Measurements from ENCODE around the gene KIF4A. TPM values are rescaled to one million over a fixed set of nuclear protein-coding genes. Genes with fewer than 3 reads are reported as not detected.
"Not testable (repeated sequence)": the region's sequence is repeated elsewhere in the genome, so short reads cannot be mapped to it uniquely, and the experiment has no call there.

The KIF4A gene
- total RNA-seq, 1 donor from 2014 or later: 3.7 TPM

- no peaks in the 10 kb centered on the region for H3K4me1 ChIP-seq (ENCODE audit: control insufficient read depth in 3 of 3, insufficient read depth in 3 of 3, low read length in 3 of 3)
- H3K9ac ChIP-seq (ENCODE audit: low read depth in 1 of 3, low read length in 3 of 3): no peak overlapping the region
- H3K4me3 ChIP-seq (ENCODE audit: low read length in 3 of 3): no peak overlapping the region
- H3K36me3 ChIP-seq (ENCODE audit: control insufficient read depth in 3 of 3, insufficient read depth in 3 of 3, low read length in 3 of 3): no peaks in the 10 kb centered on the region
- H3K27ac ChIP-seq (ENCODE audit: low read depth, low read length): no peak overlapping the region
- no peaks in the 10 kb centered on the region for H3K9me3 ChIP-seq (ENCODE audit: control insufficient read depth in 3 of 3, low read length in 3 of 3)
- no peaks in the 10 kb centered on the region for H3K27me3 ChIP-seq (ENCODE audit: control insufficient read depth in 3 of 3, insufficient read depth in 3 of 3, low read length in 3 of 3)
Observed at GRCh38 chrX:70255452-70255851, 34.5 kb upstream of the KIF4A start.

DNA sequence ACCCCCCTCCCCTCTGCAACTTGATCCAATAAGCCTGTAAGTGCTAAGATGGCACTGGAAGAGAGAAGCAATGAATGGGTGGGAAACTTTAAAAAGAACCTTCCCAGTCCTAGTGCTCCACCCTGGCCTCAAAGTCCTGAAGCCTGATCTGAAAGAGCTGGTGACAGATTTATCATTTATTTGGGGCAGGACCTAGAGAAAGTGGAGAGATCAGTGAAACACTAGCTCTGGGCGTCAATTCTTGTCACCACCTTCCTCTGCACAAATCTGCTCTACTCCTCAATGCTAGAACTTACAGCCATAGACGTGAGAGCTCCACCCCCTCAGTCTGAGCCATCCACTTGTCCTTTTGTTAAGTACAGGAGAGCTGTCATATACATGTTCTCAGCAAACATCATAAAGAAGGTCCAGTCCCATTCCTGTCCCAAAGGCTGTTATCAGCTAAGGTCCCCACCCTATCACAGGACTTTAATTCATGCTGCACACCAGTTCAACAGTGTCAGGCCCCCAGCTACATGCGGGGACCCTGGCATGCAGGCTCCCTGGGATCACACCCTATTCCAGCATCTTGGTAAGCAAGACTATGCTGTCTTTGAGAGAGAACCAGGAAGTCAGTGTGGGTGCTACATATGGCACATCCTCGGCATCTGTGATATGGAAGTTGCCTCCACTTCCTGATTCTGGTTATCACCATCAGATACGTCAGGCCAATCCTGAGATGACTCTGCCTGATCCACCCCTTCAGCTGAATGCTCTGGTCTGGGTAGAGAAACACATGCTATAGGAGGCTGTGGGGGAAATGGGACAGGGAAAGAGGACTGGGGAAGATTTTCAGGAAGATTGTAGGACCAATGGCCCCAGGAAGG is 32.2 kb upstream of the KIF4A start:
- Histone ChIP-seq H3K27ac (ENCODE audit: low read depth, low read length) (no peak overlapping the region), H3K4me3 (ENCODE audit: low read length in 3 of 3) (no peak overlapping the region), H3K9ac (ENCODE audit: low read depth in 1 of 3, low read length in 3 of 3) (no peak overlapping the region), H3K36me3 (ENCODE audit: control insufficient read depth in 3 of 3, insufficient read depth in 3 of 3, low read length in 3 of 3) (no peaks in the 10 kb centered on the region), H3K4me1 (ENCODE audit: control insufficient read depth in 3 of 3, insufficient read depth in 3 of 3, low read length in 3 of 3) (no peaks in the 10 kb centered on the region), H3K9me3 (ENCODE audit: control insufficient read depth in 3 of 3, low read length in 3 of 3) (no peaks in the 10 kb centered on the region), H3K27me3 (ENCODE audit: control insufficient read depth in 3 of 3, insufficient read depth in 3 of 3, low read length in 3 of 3) (no peaks in the 10 kb centered on the region)

DNA sequence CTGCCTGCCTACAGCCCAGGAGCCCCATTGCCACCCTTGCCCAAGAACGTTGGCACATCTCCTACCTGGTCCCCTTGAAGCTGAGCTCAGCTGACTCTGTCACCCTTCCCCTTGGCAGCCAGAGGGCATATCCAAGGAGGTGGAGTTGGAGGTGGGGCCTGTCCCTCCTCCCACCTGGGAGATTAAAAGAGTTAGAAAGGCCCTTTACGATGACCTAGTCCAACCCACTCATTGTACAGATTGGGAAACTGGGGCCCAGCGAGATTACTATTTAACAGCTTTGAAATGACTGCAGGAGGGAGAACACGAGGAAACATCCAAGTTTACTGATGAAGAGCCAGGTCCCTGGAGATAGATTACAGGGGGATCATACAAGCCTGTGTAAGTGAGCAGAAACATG is 29.8 kb upstream of the KIF4A start, which contains the start of gene P2RY4:
P2RY4 (minus strand) TSS at position 101 of the 400 bp plus-strand sequence. CDS start 580 bp downstream, outside the sequence.
- Histone ChIP-seq H3K4me1 (ENCODE audit: control insufficient read depth in 3 of 3, insufficient read depth in 3 of 3, low read length in 3 of 3) (no peaks in the 10 kb centered on the region), H3K27me3 (ENCODE audit: control insufficient read depth in 3 of 3, insufficient read depth in 3 of 3, low read length in 3 of 3) (no peaks in the 10 kb centered on the region), H3K9ac (ENCODE audit: low read depth in 1 of 3, low read length in 3 of 3) (no peak within 1 kb of the TSS), H3K36me3 (ENCODE audit: control insufficient read depth in 3 of 3, insufficient read depth in 3 of 3, low read length in 3 of 3) (no peaks in the 10 kb centered on the region), H3K27ac (ENCODE audit: low read depth, low read length) (no peak within 1 kb of the TSS), H3K4me3 (ENCODE audit: low read length in 3 of 3) (no peak within 1 kb of the TSS), H3K9me3 (ENCODE audit: control insufficient read depth in 3 of 3, low read length in 3 of 3) (no peaks in the 10 kb centered on the region)

- H3K4me1 ChIP-seq (ENCODE audit: control insufficient read depth in 3 of 3, insufficient read depth in 3 of 3, low read length in 3 of 3): no peaks in the 10 kb centered on the region
- no peak overlapping the region for H3K9ac ChIP-seq (ENCODE audit: low read depth in 1 of 3, low read length in 3 of 3)
- H3K9me3 ChIP-seq (ENCODE audit: control insufficient read depth in 3 of 3, low read length in 3 of 3): no peaks in the 10 kb centered on the region
- H3K4me3 ChIP-seq (ENCODE audit: low read length in 3 of 3): no peak overlapping the region
- no peak overlapping the region for H3K27ac ChIP-seq (ENCODE audit: low read depth, low read length)
- H3K27me3 ChIP-seq (ENCODE audit: control insufficient read depth in 3 of 3, insufficient read depth in 3 of 3, low read length in 3 of 3): no peaks in the 10 kb centered on the region
- H3K36me3 ChIP-seq (ENCODE audit: control insufficient read depth in 3 of 3, insufficient read depth in 3 of 3, low read length in 3 of 3): no peaks in the 10 kb centered on the region
Observed at GRCh38 chrX:70262952-70263567, 26.8 kb upstream of the KIF4A start.

- H3K4me1 ChIP-seq (ENCODE audit: control insufficient read depth in 3 of 3, insufficient read depth in 3 of 3, low read length in 3 of 3): no peaks in the 10 kb centered on the region
- H3K27me3 ChIP-seq (ENCODE audit: control insufficient read depth in 3 of 3, insufficient read depth in 3 of 3, low read length in 3 of 3): no peaks in the 10 kb centered on the region
- no peak overlapping the region for H3K4me3 ChIP-seq (ENCODE audit: low read length in 3 of 3)
- no peaks in the 10 kb centered on the region for H3K36me3 ChIP-seq (ENCODE audit: control insufficient read depth in 3 of 3, insufficient read depth in 3 of 3, low read length in 3 of 3)
- H3K27ac ChIP-seq (ENCODE audit: low read depth, low read length): no peak overlapping the region
- H3K9ac ChIP-seq (ENCODE audit: low read depth in 1 of 3, low read length in 3 of 3): no peak overlapping the region
- no peaks in the 10 kb centered on the region for H3K9me3 ChIP-seq (ENCODE audit: control insufficient read depth in 3 of 3, low read length in 3 of 3)
Observed at GRCh38 chrX:70264784-70265183, 25.1 kb upstream of the KIF4A start.

DNA sequence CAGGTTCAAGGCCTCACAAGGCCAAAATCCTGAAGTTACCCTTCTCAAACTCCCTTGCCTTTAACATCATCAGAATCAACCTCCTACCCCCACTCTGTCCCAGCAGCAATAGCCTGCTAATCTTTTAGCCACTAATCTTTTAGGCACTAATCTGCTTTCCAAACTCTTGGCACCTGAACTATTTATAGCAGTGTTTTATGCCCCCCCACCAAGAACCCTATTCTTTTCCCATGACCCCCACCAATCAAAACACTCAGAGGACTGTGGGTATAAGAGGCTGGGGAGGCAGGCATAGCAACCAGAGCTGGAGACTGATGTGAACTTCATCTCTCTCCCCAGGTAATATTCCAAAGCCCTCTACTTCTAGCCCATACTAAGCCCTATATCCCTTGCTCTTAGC is 21.9 kb upstream of the KIF4A start, which contains the start of gene ARR3:
ARR3 (plus strand) TSS at position 301 of the 400 bp plus-strand sequence. CDS start 1,052 bp downstream, outside the sequence.
- Histone ChIP-seq H3K27me3 (ENCODE audit: control insufficient read depth in 3 of 3, insufficient read depth in 3 of 3, low read length in 3 of 3) (no peaks in the 10 kb centered on the region), H3K9ac (ENCODE audit: low read depth in 1 of 3, low read length in 3 of 3) (no peak within 1 kb of the TSS)

DNA sequence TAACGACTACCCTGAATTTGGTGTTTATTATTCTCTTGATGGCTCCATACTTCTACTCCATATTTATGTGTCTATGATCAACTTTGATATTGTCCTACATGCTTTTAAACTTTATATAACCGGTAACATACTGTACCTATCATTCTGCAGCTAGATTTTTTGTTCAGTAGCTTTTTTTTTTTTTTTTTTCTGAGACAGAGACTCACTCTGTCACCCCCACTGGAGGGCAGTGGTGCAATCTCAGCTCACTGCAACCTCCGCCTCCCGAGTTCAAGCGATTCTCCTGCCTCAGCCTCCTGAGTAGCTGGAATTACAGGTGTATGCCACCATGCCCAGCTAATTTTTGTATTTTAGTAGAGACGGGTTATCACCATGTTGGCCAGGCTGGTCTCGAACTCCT is 15.9 kb upstream of the KIF4A start:
- H3K9me3 ChIP-seq (ENCODE audit: control insufficient read depth in 3 of 3, low read length in 3 of 3); H3K9ac ChIP-seq (ENCODE audit: low read depth in 1 of 3, low read length in 3 of 3); H3K27ac ChIP-seq (ENCODE audit: low read depth, low read length); H3K4me1 ChIP-seq (ENCODE audit: control insufficient read depth in 3 of 3, insufficient read depth in 3 of 3, low read length in 3 of 3); H3K36me3 ChIP-seq (ENCODE audit: control insufficient read depth in 3 of 3, insufficient read depth in 3 of 3, low read length in 3 of 3); H3K4me3 ChIP-seq (ENCODE audit: low read length in 3 of 3); H3K27me3 ChIP-seq (ENCODE audit: control insufficient read depth in 3 of 3, insufficient read depth in 3 of 3, low read length in 3 of 3): not testable (repeated sequence)

More for the DNA sequence above, 21.9 kb upstream of the KIF4A start, which contains the start of gene ARR3:
- Histone ChIP-seq H3K4me3 (ENCODE audit: low read length in 3 of 3) (no peak within 1 kb of the TSS), H3K4me1 (ENCODE audit: control insufficient read depth in 3 of 3, insufficient read depth in 3 of 3, low read length in 3 of 3) (no peaks in the 10 kb centered on the region), H3K9me3 (ENCODE audit: control insufficient read depth in 3 of 3, low read length in 3 of 3) (no peaks in the 10 kb centered on the region), H3K36me3 (ENCODE audit: control insufficient read depth in 3 of 3, insufficient read depth in 3 of 3, low read length in 3 of 3) (no peaks in the 10 kb centered on the region), H3K27ac (ENCODE audit: low read depth, low read length) (no peak within 1 kb of the TSS)

- H3K4me3 ChIP-seq (ENCODE audit: low read length in 3 of 3): no peak overlapping the region
- no peaks in the 10 kb centered on the region for H3K36me3 ChIP-seq (ENCODE audit: control insufficient read depth in 3 of 3, insufficient read depth in 3 of 3, low read length in 3 of 3)
- H3K9ac ChIP-seq (ENCODE audit: low read depth in 1 of 3, low read length in 3 of 3): no peak overlapping the region
- no peaks in the 10 kb centered on the region for H3K4me1 ChIP-seq (ENCODE audit: control insufficient read depth in 3 of 3, insufficient read depth in 3 of 3, low read length in 3 of 3)
- H3K9me3 ChIP-seq (ENCODE audit: control insufficient read depth in 3 of 3, low read length in 3 of 3): no peaks in the 10 kb centered on the region
- H3K27me3 ChIP-seq (ENCODE audit: control insufficient read depth in 3 of 3, insufficient read depth in 3 of 3, low read length in 3 of 3): no peaks in the 10 kb centered on the region
- no peak overlapping the region for H3K27ac ChIP-seq (ENCODE audit: low read depth, low read length)
Observed at GRCh38 chrX:70279081-70279480, 10.8 kb upstream of the KIF4A start.

- no peaks in the 10 kb centered on the region for H3K9me3 ChIP-seq (ENCODE audit: control insufficient read depth in 3 of 3, low read length in 3 of 3)
Observed at GRCh38 chrX:70280573-70280972, 9.3 kb upstream of the KIF4A start.

GRCh38 chrX:70281951-70282350 is 8.0 kb upstream of the KIF4A start, which contains the start of gene RAB41:
Gene RAB41, plus strand, starts transcription at chrX:70282172. Its CDS starts 46 bp downstream, at chrX:70282218.
- H3K36me3 ChIP-seq (ENCODE audit: control insufficient read depth in 3 of 3, insufficient read depth in 3 of 3, low read length in 3 of 3): peaks cover 0 to 12% (median 6%) of the 10 kb centered on the region in 3 donors
- no peak within 1 kb of the TSS for H3K9ac ChIP-seq (ENCODE audit: low read depth in 1 of 3, low read length in 3 of 3)
- no peaks in the 10 kb centered on the region for H3K4me1 ChIP-seq (ENCODE audit: control insufficient read depth in 3 of 3, insufficient read depth in 3 of 3, low read length in 3 of 3)
- H3K27ac ChIP-seq (ENCODE audit: low read depth, low read length): no peak within 1 kb of the TSS
- no peaks in the 10 kb centered on the region for H3K27me3 ChIP-seq (ENCODE audit: control insufficient read depth in 3 of 3, insufficient read depth in 3 of 3, low read length in 3 of 3)
- no peak within 1 kb of the TSS for H3K4me3 ChIP-seq (ENCODE audit: low read length in 3 of 3)
- no peaks in the 10 kb centered on the region for H3K9me3 ChIP-seq (ENCODE audit: control insufficient read depth in 3 of 3, low read length in 3 of 3)

More at GRCh38 chrX:70280573-70280972, 9.3 kb upstream of the KIF4A start:
- no peaks in the 10 kb centered on the region for H3K4me1 ChIP-seq (ENCODE audit: control insufficient read depth in 3 of 3, insufficient read depth in 3 of 3, low read length in 3 of 3)
- no peaks in the 10 kb centered on the region for H3K27me3 ChIP-seq (ENCODE audit: control insufficient read depth in 3 of 3, insufficient read depth in 3 of 3, low read length in 3 of 3)
- no peak overlapping the region for H3K9ac ChIP-seq (ENCODE audit: low read depth in 1 of 3, low read length in 3 of 3)
- H3K36me3 ChIP-seq (ENCODE audit: control insufficient read depth in 3 of 3, insufficient read depth in 3 of 3, low read length in 3 of 3): peaks cover 0 to under 1% (median 0%) of the 10 kb centered on the region in 3 donors
- no peak overlapping the region for H3K4me3 ChIP-seq (ENCODE audit: low read length in 3 of 3)
- H3K27ac ChIP-seq (ENCODE audit: low read depth, low read length): no peak overlapping the region

Data from skeletal muscle tissue (tissue), 4 donors.